ENCODE data around the gene RHAG. TPM values are rescaled to one million over a fixed set of nuclear protein-coding genes. Genes with fewer than 3 reads are reported as not detected.

RHAG gene
- total and polyA plus RNA-seq, 2 of the 8 experiments (the other 6 are each of a cell fraction or from before 2014, with no cell fraction given): not detected

- H4K8ac ChIP-seq (ENCODE audit: extremely low read depth, insufficient read depth, low read length): no peak overlapping the region
- H3K23me2 ChIP-seq (ENCODE audit: low read depth, low read length): no peaks in the 10 kb centered on the region
- no peak overlapping the region for H2BK5ac ChIP-seq (ENCODE audit: low read depth, low read length)
- H3K9me3 ChIP-seq (ENCODE audit: insufficient read depth in 2 of 2, low read depth in 1 of 2, low read length in 1 of 2): no peaks in the 10 kb centered on the region
- no peak for TF ChIP-seq SP4 (IDR thresholded peaks at IDR 0.05; ENCODE audit: low read length)
- TF ChIP-seq TAF7 (optimal IDR thresholded peaks at IDR 0.05; ENCODE audit: borderline replicate concordance, low read depth, low read length): no peak
- no peak for TF ChIP-seq SP1 (IDR thresholded peaks at IDR 0.05; ENCODE audit: low read depth, low read length)
- no peak for TF ChIP-seq EP300 (IDR thresholded peaks at IDR 0.05; ENCODE audit: borderline replicate concordance in 1 of 2, low read depth in 2 of 2, low read length in 2 of 2)
- TF ChIP-seq MAX (IDR thresholded peaks at IDR 0.05): no peak
- no peaks in the 10 kb centered on the region for H3K4me1 ChIP-seq (replicated peaks in 1 of 4; ENCODE audit: control insufficient read depth in 3 of 4, insufficient read depth in 4 of 4, low read length in 3 of 4)
- FAIRE-seq (no peak), DNase-seq (ENCODE audit: low read depth in 1 of 2, low spot score in 2 of 2) (no peak)
- no peak overlapping the region for H3K4me3 ChIP-seq (ENCODE audit: extremely low read depth in 1 of 4, insufficient read depth in 2 of 4, low read depth in 3 of 4, low read length in 4 of 4)
- H3K4me2 ChIP-seq (ENCODE audit: insufficient read depth in 1 of 2, low read depth in 2 of 2, low read length in 2 of 2): no peak overlapping the region
- no peak overlapping the region for H3K14ac ChIP-seq (ENCODE audit: insufficient read length)
- no peak overlapping the region for H2BK15ac ChIP-seq (ENCODE audit: low read length)
- H3K18ac ChIP-seq (ENCODE audit: extremely low read depth, low read length): no peak overlapping the region
- H2AFZ ChIP-seq (ENCODE audit: low read length): 0 out of 2 replicates have a peak overlapping the region, but pooled peaks have one; percentile 62
- H4K20me1 ChIP-seq (replicated peaks in 1 of 2; ENCODE audit: control insufficient read depth in 1 of 2, insufficient read depth in 2 of 2, low read length in 2 of 2): no peaks in the 10 kb centered on the region
- H3K56ac ChIP-seq (replicated peaks; ENCODE audit: insufficient read length, low read depth, low read length): no peak overlapping the region
- H3K27me3 ChIP-seq (replicated peaks in 1 of 4; ENCODE audit: control insufficient read depth in 3 of 4, extremely low read depth in 1 of 4, insufficient read depth in 3 of 4, low read length in 3 of 4): no peaks in the 10 kb centered on the region
- H4K5ac ChIP-seq (ENCODE audit: insufficient read length, low read depth, low read length): no peak overlapping the region
- H3K36me3 ChIP-seq (ENCODE audit: control insufficient read depth in 2 of 4, insufficient read depth in 4 of 4, low read length in 3 of 4): no peaks in the 10 kb centered on the region
- no peak overlapping the region for H3K23ac ChIP-seq (ENCODE audit: insufficient read length)
- H2BK120ac ChIP-seq (replicated peaks; ENCODE audit: low read depth, low read length): no peak overlapping the region
- H3K4ac ChIP-seq (replicated peaks; ENCODE audit: insufficient read length, low read depth, low read length): no peak overlapping the region
- 81% methylated on average over 5 of the region's 5 CpGs; no CpG with 5 or more reads in 1 of the 2 experiments for WGBS, 2 experiments (ENCODE audit: extremely low coverage in 1 of 2, insufficient coverage in 1 of 2, insufficient read length in 1 of 2, insufficient replicate concordance in 2 of 2, low coverage in 1 of 2, low lambda C conversion rate in 2 of 2, missing lambda C conversion rate in 1 of 2)
- ChIA-PET CTCF (ENCODE audit: partially characterized antibody) (interaction anchor here (1.4 to 1.5 kb wide), 2 partner anchors 32 to 33 kb away, joined by 3 to 4 read pairs; no protein-coding TSS in a partner anchor), POLR2A (ENCODE audit: partially characterized antibody) (no interaction called here)
- no peak overlapping the region for H4K91ac ChIP-seq (replicated peaks; ENCODE audit: insufficient read length, low read length)
- no peak overlapping the region for H2BK20ac ChIP-seq (ENCODE audit: low read length)
- no peak overlapping the region for H3K27ac ChIP-seq (ENCODE audit: low read depth, low read length)
- no peak overlapping the region for H2AK5ac ChIP-seq (ENCODE audit: low read depth, low read length)
- no peaks in the 10 kb centered on the region for H3K79me2 ChIP-seq (ENCODE audit: control insufficient read depth in 1 of 2, insufficient read depth in 2 of 2, low read length in 2 of 2)
- no peaks in the 10 kb centered on the region for H3K79me1 ChIP-seq (ENCODE audit: low read depth, low read length)
- no peak overlapping the region for H3K9ac ChIP-seq (replicated peaks in 1 of 4; ENCODE audit: extremely low read depth in 1 of 4, low read depth in 3 of 4, low read length in 3 of 4)
- H2BK12ac ChIP-seq (ENCODE audit: low read depth, low read length): no peak overlapping the region
These were observed 2.7 kb upstream of the RHAG start for GRCh38 chr6:49639177-49639817.
